Renal cortex interstitium (tissue), 11 donors: Measurements from ENCODE around the gene NPC1. TPM values are rescaled to one million over a fixed set of nuclear protein-coding genes. Genes with fewer than 3 reads are reported as not detected.
"Not testable (repeated sequence)": the region's sequence is repeated elsewhere in the genome, so short reads cannot be mapped to it uniquely, and the experiment has no call there.

ENCODE experiments used
- DNase-seq, 11 donors: peaks; one replicate each; pipeline ENCODE4 v3.0.0-alpha.2; 2013; ENCODE audit warnings: low read depth in 9 of 11, low spot score in 4 of 11; ENCODE audit errors: extremely low read depth in 1 of 11
- polyA plus RNA-seq, 3 donors: library from polyadenylated mRNA; unstranded; fragments of 120-200 nt; gene quantifications; one replicate each; pipeline ENCODE4 v1.2.1, GENCODE V29; 2013; ENCODE audit not compliant: insufficient read length in 3 of 3

The NPC1 gene
- polyA plus RNA-seq, 3 donors = 17.9 to 29.1 (median 20.6) TPM

GRCh38 chr18:23583071-23583865, 3.0 kb downstream of the NPC1 start:
- no peak for DNase-seq

DNA sequence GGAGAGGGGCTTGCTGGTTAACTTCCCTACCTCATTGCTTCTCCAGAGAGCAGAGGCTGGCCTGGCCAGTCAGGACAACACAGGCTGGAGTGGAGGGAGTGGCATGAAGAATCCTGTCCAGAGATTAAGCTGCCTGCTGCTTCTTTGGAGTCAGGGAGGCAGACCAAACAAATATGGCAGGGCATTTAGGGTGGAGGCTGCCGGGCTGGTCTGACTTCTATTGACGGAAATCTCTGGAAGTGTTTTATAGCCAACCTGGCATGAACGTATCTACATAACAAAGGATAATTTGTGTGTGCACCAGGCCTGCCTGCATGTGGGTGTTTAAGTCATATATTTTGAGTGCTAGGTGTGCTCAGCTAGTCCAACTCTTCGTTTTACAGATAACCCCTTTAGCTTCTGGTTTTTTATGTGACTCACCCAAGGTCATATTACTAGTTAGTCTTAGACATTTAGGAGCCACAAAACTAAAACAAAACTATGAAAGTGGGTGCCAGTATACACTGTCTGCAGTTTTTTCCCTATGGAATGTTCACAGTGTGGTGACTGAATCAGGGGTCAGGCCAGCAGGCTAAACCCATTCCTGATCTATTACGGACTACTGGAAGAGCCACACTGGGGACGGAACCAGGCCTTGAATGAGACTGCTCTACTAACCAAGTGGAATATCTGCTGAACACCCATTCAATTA, 5.5 kb downstream of the NPC1 start:
- no peak for DNase-seq

- DNase-seq = no peak
These were observed 7.2 kb downstream of the NPC1 start for GRCh38 chr18:23578891-23579653.

- no peak for DNase-seq
These were observed 8.1 kb downstream of the NPC1 start for GRCh38 chr18:23578067-23578701.

DNA sequence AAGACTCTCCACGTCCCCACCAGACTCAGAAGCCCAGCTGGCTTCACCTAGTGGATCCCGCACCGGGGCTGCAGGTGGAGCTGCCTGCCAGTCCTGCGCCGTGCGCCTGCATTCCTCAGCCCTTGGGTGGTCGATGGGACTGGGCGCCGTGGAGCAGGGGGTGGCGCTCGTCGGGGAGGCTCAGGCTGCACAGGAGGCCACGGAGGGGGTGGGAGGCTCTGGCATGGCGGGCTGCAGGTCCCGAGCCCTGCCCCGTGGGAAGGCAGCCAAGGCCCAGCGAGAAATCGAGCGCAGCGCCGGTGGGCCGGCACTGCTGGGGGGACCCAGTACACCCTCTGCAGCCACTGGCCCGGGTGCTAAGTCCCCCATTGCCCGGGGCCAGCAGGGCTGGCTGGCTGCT, 8.8 kb downstream of the NPC1 start:
- DNase-seq = not testable (repeated sequence)

DNA sequence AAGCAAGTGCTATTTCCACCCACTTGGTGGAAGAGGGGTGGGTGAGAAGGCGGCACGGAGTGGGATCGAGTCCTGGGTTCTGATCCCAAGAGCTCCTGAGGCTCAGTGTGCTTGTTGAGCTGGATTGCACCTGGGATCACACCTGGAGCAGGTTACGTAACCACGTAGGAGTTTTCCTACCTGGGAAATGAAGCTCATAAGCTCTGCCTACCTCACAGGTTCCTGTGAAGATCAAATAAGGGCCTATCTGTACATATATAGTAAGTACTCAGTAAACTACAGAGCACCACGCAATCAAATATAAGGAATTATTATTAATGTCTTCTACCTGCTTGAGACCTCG, 11.0 kb downstream of the NPC1 start:
- DNase-seq = no peak

DNA sequence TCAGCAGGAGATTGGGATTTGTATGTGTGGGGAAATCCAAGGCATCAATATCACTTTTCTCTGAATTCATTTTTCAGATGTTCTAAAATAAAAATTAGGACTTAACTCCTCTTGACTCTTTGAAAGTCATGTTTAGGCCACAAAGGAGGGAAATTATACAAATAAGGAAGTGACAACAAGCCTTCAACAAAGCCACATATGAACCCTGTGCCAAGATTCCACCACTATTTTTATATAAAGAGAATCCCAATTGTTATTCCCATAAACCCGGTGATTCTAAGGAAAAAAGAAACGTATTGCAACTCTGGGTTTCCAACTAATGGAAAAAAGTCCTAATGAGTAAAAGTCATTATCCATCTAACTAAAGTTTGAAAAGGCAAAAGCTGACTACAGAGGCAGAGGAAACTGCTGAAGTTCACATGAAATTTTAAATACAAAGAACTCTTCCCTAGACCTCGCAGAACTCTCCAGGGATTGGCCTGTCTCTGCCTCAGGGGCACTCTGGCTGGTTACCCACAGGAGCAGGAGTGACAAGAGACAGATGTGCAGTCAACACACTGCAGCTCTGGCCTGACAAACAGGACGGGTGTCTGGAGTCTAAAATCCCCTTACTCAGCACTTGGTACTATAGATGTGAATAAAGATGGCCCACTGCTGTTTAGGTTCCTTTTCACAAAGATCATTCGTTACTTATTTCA, 11.5 kb downstream of the NPC1 start:
- no peak for DNase-seq

DNA sequence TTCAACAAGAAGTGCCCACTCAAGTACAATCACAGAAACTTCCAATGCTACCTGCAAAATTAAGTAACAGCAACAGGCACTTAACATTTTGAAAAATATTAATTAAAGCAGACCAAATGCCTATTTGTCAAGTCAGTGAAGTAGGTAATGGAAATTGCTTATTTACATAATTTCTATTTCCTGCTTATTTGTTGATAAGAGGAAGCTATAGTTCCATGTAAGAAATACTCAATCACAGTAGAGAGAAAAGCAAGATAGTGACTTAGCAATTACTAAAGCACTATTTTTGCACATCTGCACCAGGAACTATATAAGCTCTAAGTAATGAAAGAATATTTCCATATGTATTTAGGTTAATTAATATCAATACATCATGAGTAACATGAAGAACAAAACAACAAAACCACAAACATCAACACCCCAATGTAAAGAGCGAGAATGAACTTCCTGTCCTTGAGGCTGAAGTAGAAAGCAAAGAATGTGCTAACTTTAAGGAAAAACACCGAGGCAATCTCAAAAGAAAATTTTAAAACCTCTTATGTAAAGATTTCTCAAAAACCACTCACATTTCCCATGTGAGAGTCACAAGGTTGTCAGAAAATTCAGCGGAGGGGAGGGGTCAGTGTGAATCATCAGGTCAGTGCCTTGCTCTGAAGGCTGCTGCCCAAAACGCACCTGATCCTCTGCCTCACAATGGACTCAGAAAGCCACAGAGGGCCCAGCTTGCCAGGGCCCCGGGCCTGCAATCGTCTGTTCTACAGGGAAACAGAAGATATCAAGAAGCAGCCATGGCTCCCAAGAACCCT, 12.5 kb downstream of the NPC1 start:
- no peak for DNase-seq

DNA sequence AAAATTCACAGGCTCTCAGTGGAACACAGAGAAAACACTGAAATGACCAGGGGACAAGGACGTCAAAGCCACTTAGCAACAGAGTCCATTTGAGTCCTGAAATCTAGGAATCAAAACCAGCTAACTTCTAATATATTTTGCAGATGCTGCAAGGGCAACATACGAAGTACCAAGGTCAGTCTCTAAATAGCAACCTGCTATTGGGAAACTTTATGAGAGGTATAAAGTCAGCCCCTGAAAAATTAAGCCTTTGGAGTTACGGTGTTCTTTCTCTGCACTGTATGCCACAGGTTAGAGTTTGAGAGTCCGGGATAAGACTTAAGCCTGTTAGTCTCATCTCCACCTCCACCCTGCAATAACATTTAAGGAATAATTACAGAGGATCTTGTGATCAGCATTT, 13.3 kb downstream of the NPC1 start:
- no peak for DNase-seq

GRCh38 chr18:23572570-23572969, 13.7 kb downstream of the NPC1 start:
- no peak for DNase-seq

- no peak for DNase-seq
These were observed 14.3 kb downstream of the NPC1 start for GRCh38 chr18:23572012-23572411.

GRCh38 chr18:23570912-23571504, 15.3 kb downstream of the NPC1 start:
- DNase-seq = no peak

- no peak for DNase-seq
These were observed 16.8 kb downstream of the NPC1 start for GRCh38 chr18:23569299-23570063.

DNA sequence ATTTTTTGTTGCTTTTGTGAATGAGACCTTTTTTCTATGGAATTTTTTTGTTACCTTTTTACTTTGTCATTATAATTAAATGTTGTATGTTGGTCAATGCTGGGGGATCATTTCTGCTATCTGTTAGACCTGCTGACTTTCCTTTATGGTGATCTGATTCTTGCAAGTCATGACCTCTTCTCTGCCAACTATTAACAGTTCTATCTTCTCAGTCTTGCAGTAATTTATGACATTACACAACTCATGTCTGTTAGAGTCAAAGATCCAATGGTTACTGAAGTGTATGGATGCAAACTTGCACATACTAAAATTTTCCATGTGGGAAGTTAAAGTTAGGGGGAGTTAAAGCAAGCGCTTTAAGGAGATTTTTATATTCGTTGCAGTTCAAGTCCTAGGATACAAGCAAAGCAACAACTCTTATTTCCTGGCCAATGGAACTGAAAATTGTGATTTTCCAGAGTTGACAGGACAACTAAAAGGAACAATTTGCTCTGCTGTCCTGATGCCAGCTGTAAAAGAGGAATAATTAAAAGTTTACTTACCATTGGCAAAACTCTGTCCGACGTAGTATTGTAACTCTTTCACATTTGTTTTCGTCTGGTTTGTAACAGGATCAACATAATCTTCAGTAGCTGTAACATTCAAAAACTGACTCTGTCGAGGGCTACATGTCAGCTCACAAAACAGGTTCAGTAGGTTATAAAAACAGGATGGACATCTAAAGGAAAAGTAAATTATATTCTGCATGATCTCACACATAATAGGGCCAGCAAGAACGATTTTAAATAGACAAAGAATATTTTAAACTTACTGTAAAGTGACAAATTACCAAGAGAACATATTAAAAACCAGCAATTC, 17.8 kb downstream of the NPC1 start:
- DNase-seq = no peak

DNA sequence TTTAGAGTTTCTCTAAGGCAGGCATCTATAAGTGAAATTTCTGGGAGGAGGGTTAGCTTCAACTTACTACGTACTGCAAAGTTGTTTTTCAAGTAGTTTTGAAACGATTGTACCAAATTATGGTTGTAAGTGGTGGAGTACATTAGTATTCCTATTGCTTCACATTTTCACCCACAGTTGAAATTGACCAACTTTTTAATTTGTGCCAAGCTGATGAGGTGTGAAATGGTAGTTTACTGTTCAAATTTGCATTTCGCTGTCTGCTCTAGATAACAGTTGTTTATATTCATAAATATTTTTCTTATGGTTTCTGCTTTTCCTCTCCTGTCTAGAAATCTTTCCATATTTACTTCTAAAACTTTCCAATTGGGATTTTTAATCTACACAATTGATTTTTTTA, 18.6 kb downstream of the NPC1 start:
- no peak for DNase-seq

GRCh38 chr18:23565916-23566547, 20.3 kb downstream of the NPC1 start:
- DNase-seq = no peak
